ENCODE results near the gene HK2. TPM values are rescaled to one million over a fixed set of nuclear protein-coding genes. Genes with fewer than 3 reads are reported as not detected.

HK2 gene
- total and polyA plus RNA-seq, 7 donors: 14.3 to 229 (median 84.2) TPM

GRCh38 chr2:74937221-74937880, 103.4 kb downstream of the HK2 start:
- Histone ChIP-seq H3K36me3 (ENCODE audit: insufficient read depth in 1 of 2, low read depth in 1 of 2) (no peaks in the 10 kb centered on the region), H3K27me3 (ENCODE audit: insufficient read depth in 3 of 3, low read length in 2 of 3) (no peaks in the 10 kb centered on the region), H3K4me1 (no peaks in the 10 kb centered on the region), H3K4me3 (no peak overlapping the region), H3K9me3 (no peaks in the 10 kb centered on the region), H3K27ac (no peak overlapping the region)
- intact Hi-C loops (cut with DNase I): no loop called here
- WGBS, 3 donors: 86 to 96% (median 91%) methylated on average over 6 of the region's 6 CpGs
- no peak for ATAC-seq
- no peak for DNase-seq
- TF ChIP-seq CTCF (IDR thresholded peaks at IDR 0.05): no peak

GRCh38 chr2:74938264-74938663, 104.3 kb downstream of the HK2 start:
- Histone ChIP-seq H3K4me3 (no peak overlapping the region), H3K27ac (no peak overlapping the region), H3K9me3 (no peaks in the 10 kb centered on the region), H3K36me3 (ENCODE audit: insufficient read depth in 1 of 2, low read depth in 1 of 2) (no peaks in the 10 kb centered on the region), H3K4me1 (no peaks in the 10 kb centered on the region), H3K27me3 (ENCODE audit: insufficient read depth in 3 of 3, low read length in 2 of 3) (no peaks in the 10 kb centered on the region)
- ATAC-seq (no peak), DNase-seq (no peak)
- intact Hi-C loops (cut with DNase I): no loop called here
- WGBS, 3 donors: 92 to 96% (median 92%) methylated on average over 4 of the region's 4 CpGs
- TF ChIP-seq CTCF (IDR thresholded peaks at IDR 0.05): no peak

- Histone ChIP-seq H3K27ac (no peak overlapping the region), H3K27me3 (ENCODE audit: insufficient read depth in 3 of 3, low read length in 2 of 3) (no peaks in the 10 kb centered on the region), H3K36me3 (ENCODE audit: insufficient read depth in 1 of 2, low read depth in 1 of 2) (no peaks in the 10 kb centered on the region), H3K4me1 (no peaks in the 10 kb centered on the region), H3K9me3 (no peaks in the 10 kb centered on the region), H3K4me3 (no peak overlapping the region)
- WGBS, 3 donors: 84 to 93% (median 91%) methylated on average over 7 of the region's 7 CpGs
- TF ChIP-seq CTCF (IDR thresholded peaks at IDR 0.05): no peak
- no peak for DNase-seq
- no peak for ATAC-seq
- intact Hi-C loops (cut with DNase I): no loop called here
Measured at GRCh38 chr2:74939919-74940812, 106.2 kb downstream of the HK2 start.

GRCh38 chr2:74941284-74941683, 107.4 kb downstream of the HK2 start:
- intact Hi-C loops (cut with DNase I): no loop called here
- Histone ChIP-seq H3K27me3 (ENCODE audit: insufficient read depth in 3 of 3, low read length in 2 of 3) (no peaks in the 10 kb centered on the region), H3K9me3 (no peaks in the 10 kb centered on the region), H3K4me1 (no peaks in the 10 kb centered on the region), H3K36me3 (ENCODE audit: insufficient read depth in 1 of 2, low read depth in 1 of 2) (no peaks in the 10 kb centered on the region), H3K4me3 (no peak overlapping the region), H3K27ac (no peak overlapping the region)
- no peak for TF ChIP-seq CTCF (IDR thresholded peaks at IDR 0.05)
- WGBS, 3 donors: 88 to 95% (median 90%) methylated on average over 3 of the region's 3 CpGs
- no peak for ATAC-seq
- DNase-seq: no peak
